ENCODE results near the gene TP73.

The TP73 gene

GRCh38 chr1:3606779-3607702, 45.3 kb upstream of the TP73 start:
- POLR2A ChIA-PET = no interaction called here
- no peak for DNase-seq (ENCODE audit: extremely low spot score)
- CTCF ChIA-PET = interaction anchor here (1.0 to 1.2 kb wide), 2 partner anchors 12 to 154 kb away, joined by 3 read pairs; no protein-coding TSS in a partner anchor
- no peak for TF ChIP-seq CTCF (IDR thresholded peaks at IDR 0.05; ENCODE audit: control extremely low read depth, extremely low read depth, low read depth, missing control alignments)

GRCh38 chr1:3607703-3608065, 44.6 kb upstream of the TP73 start:
- CTCF ChIA-PET = interaction anchor here (1.0 to 1.3 kb wide), 3 partner anchors 11 to 155 kb away, joined by 3 to 9 read pairs (median 4); no protein-coding TSS in a partner anchor
- no peak for DNase-seq (ENCODE audit: extremely low spot score)
- POLR2A ChIA-PET = no interaction called here
- TF ChIP-seq CTCF (IDR thresholded peaks at IDR 0.05; ENCODE audit: control extremely low read depth, extremely low read depth, low read depth, missing control alignments) = no peak

GRCh38 chr1:3608154-3608553, 44.2 kb upstream of the TP73 start:
- ChIA-PET CTCF (interaction anchor here (1.2 to 1.3 kb wide), 2 partner anchors 11 to 12 kb away, joined by 4 to 9 read pairs; no protein-coding TSS in a partner anchor), POLR2A (no interaction called here)

GRCh38 chr1:3609016-3609768, 43.1 kb upstream of the TP73 start:
- ChIA-PET POLR2A (no interaction called here), CTCF (interaction anchor here (0.8 to 1.3 kb wide), 4 partner anchors 8 to 115 kb away, joined by 3 to 9 read pairs (median 4); no protein-coding TSS in a partner anchor)
- DNase-seq (ENCODE audit: extremely low spot score) = no peak
- no peak for TF ChIP-seq CTCF (IDR thresholded peaks at IDR 0.05; ENCODE audit: control extremely low read depth, extremely low read depth, low read depth, missing control alignments)

More at GRCh38 chr1:3608154-3608553, 44.2 kb upstream of the TP73 start:
- DNase-seq (ENCODE audit: extremely low spot score) = no peak
- TF ChIP-seq CTCF (IDR thresholded peaks at IDR 0.05; ENCODE audit: control extremely low read depth, extremely low read depth, low read depth, missing control alignments) = no peak

- POLR2A ChIA-PET = no interaction called here
- CTCF ChIA-PET = interaction anchor here (0.8 to 1.2 kb wide), 3 partner anchors 9 to 115 kb away, joined by 3 to 4 read pairs (median 4); no protein-coding TSS in a partner anchor
- no peak for DNase-seq (ENCODE audit: extremely low spot score)
- no peak for TF ChIP-seq CTCF (IDR thresholded peaks at IDR 0.05; ENCODE audit: control extremely low read depth, extremely low read depth, low read depth, missing control alignments)
Measured at GRCh38 chr1:3609769-3610526, 42.4 kb upstream of the TP73 start.
